Urinary bladder (tissue), 4 donors: Measurements from ENCODE around the gene ERCC5. TPM values are rescaled to one million over a fixed set of nuclear protein-coding genes. Genes with fewer than 3 reads are reported as not detected.

Experiments
- DNase-seq: peaks from one replicate; pipeline ENCODE4 v3.0.0-alpha.2; 2015; ENCODE audit errors: extremely low spot score
- H3K27ac ChIP-seq: one replicate; pipeline ENCODE4 v1.5.1; 2013; ENCODE audit warnings: low read depth, mild to moderate bottlenecking, moderate library complexity
- H3K36me3 ChIP-seq: one replicate; pipeline ENCODE4 v1.6.1; 2013; ENCODE audit warnings: mild to moderate bottlenecking, moderate library complexity; ENCODE audit not compliant: insufficient read depth
- H3K4me1 ChIP-seq: one replicate; pipeline ENCODE4 v1.6.1; 2013; ENCODE audit warnings: mild to moderate bottlenecking, moderate library complexity; ENCODE audit not compliant: insufficient read depth
- H3K4me3 ChIP-seq: one replicate; pipeline ENCODE4 v1.5.1; 2013; ENCODE audit warnings: low read depth, low read length
- WGBS: extraction: QIAGEN DNeasy Blood & Tissue Kit; methylation state at CpG from one replicate; pipeline ENCODE4 v1.1.7; 2013; 5-methylcytosine and 5-hydroxymethylcytosine counted together
- polyA plus RNA-seq: library from polyadenylated mRNA; stranded (reverse); fragments of 200-250 nt; gene quantifications from one replicate; pipeline ENCODE4 v1.2.3, GENCODE V29; 2013
- total RNA-seq: library from RNA; depleted of rRNA; stranded (reverse); fragments of >200 nt; gene quantifications from one replicate; pipeline ENCODE4 v1.2.3, GENCODE V29; 2014
- donor health status: healthy with polysubstance abuse.
- donor health status: healthy.

Gene ERCC5
- total and polyA plus RNA-seq, 2 donors = 35.9 to 70.8 TPM

- Histone ChIP-seq H3K4me3 (no peak overlapping the region), H3K4me1 (no peaks in the 10 kb centered on the region), H3K27ac (no peak overlapping the region), H3K36me3 (peaks cover 4% of the 10 kb centered on the region)
- DNase-seq = no peak
Measured at GRCh38 chr13:102817907-102818306, 27.9 kb upstream of the ERCC5 start.

GRCh38 chr13:102825400-102825799 is 20.4 kb upstream of the ERCC5 start:
- no peaks in the 10 kb centered on the region for H3K4me1 ChIP-seq
- no peak overlapping the region for H3K4me3 ChIP-seq
- H3K27ac ChIP-seq = no peak overlapping the region
- peaks cover 5% of the 10 kb centered on the region for H3K36me3 ChIP-seq
- DNase-seq = no peak
- WGBS = 94% methylated on average over 4 of the region's 4 CpGs

- H3K4me3 ChIP-seq = no peak overlapping the region
- DNase-seq = no peak
- H3K4me1 ChIP-seq = no peaks in the 10 kb centered on the region
- no peak overlapping the region for H3K27ac ChIP-seq
- WGBS = 84% methylated on average over 8 of the region's 8 CpGs
- peaks cover 5% of the 10 kb centered on the region for H3K36me3 ChIP-seq
Measured at GRCh38 chr13:102825921-102826706, 19.7 kb upstream of the ERCC5 start.

DNA sequence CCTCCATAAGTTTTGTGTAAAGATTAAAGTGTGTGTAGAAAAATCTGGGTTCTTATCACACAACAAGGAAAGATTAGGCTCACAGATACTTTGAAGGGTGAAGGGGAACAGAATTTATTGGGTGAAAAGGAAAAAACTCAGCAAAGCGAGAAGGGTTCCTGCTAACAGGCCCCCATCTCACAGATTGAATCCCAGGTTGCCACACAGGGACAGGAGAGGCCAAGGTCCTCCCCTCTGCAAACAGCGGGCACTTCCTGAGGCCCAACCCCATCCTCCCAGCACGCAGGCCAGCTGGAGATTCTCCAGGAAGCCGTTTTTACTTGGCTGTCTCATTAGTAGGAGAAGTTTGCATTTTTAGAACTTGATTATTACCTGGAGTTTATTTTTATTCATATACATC is 15.2 kb upstream of the ERCC5 start:
- Histone ChIP-seq H3K4me1 (no peaks in the 10 kb centered on the region), H3K4me3 (no peak overlapping the region), H3K27ac (no peak overlapping the region), H3K36me3 (no peaks in the 10 kb centered on the region)
- 49% methylated on average over 4 of the region's 4 CpGs for WGBS
- no peak for DNase-seq

- WGBS = 82% methylated on average over 4 of the region's 4 CpGs
- H3K36me3 ChIP-seq = peaks cover 2% of the 10 kb centered on the region
- no peak for DNase-seq
Measured at GRCh38 chr13:102836471-102836870, 9.4 kb upstream of the ERCC5 start.

DNA sequence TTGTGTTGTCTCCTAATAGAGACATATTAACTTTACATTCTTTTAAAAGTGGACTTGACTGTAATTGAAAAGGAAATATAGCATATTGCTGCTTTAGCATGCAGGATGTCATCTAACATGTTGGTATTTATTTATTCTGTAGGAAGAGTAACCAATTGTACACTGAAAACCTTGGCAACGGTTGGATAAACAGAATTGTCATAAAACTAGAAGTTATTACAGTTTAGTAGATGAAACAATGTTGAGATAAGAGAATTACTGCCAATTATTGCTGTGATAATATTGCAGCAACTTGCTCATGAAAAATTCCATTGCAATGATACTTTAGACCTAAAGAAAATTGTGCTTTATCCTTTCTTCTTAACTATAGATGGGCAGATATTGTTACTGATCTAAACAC is 7.6 kb upstream of the ERCC5 start:
- no peak for DNase-seq
- 61% methylated on average over 1 of the region's 1 CpG for WGBS
- H3K4me3 ChIP-seq = no peak overlapping the region
- H3K27ac ChIP-seq = no peak overlapping the region
- peaks cover 2% of the 10 kb centered on the region for H3K36me3 ChIP-seq
- H3K4me1 ChIP-seq = no peaks in the 10 kb centered on the region

More at GRCh38 chr13:102836471-102836870, 9.4 kb upstream of the ERCC5 start:
- no peak overlapping the region for H3K4me3 ChIP-seq
- H3K4me1 ChIP-seq = no peaks in the 10 kb centered on the region
- H3K27ac ChIP-seq = no peak overlapping the region

- DNase-seq = no peak
- Histone ChIP-seq H3K36me3 (peaks cover 2% of the 10 kb centered on the region), H3K4me3 (no peak overlapping the region), H3K4me1 (no peaks in the 10 kb centered on the region), H3K27ac (no peak overlapping the region)
- 47% methylated on average over 4 of the region's 4 CpGs for WGBS
Measured at GRCh38 chr13:102838982-102839381, 6.8 kb upstream of the ERCC5 start.

DNA sequence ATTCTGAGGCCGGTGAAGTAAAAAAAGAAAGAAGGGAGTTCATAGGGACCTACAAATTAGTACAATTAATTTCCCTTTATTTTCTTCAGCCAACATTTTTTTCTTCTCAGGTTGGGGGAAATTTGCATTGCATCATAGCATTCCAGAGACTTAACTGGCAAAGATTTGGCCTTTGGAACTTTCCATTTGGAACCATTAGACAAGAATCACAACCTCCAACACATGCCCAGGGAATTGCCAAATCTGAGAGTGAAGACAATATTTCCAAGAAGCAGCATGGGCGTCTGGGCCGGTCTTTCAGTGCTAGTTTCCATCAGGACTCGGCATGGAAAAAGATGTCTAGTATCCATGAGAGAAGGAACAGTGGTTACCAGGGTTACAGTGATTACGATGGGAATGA is 6.4 kb upstream of the ERCC5 start:
- no peak overlapping the region for H3K4me3 ChIP-seq
- 91% methylated on average over 5 of the region's 5 CpGs for WGBS
- H3K36me3 ChIP-seq = peaks cover 2% of the 10 kb centered on the region
- no peak overlapping the region for H3K27ac ChIP-seq
- H3K4me1 ChIP-seq = no peaks in the 10 kb centered on the region
- DNase-seq = no peak

DNA sequence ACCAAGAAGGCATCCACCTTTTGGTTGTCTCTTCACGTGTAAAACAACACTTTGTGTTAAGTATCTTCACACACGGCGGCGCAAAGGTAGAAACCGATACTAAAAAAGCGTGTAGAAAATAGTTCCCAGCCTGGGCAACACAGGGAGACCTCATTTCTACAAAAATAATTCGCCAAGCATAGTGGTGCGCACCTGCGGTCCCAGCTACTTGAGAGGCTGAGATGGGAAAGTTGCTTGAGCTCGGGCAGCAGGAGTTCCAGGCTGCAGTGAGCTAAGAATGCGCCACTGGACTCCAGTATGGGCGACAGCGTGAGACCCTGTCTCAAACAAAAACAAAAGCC is 573 bp upstream of the ERCC5 start:
- Histone ChIP-seq H3K36me3 (no peaks in the 10 kb centered on the region), H3K27ac (peak overlapping the region; percentile 89), H3K4me3 (peak overlapping the region; percentile 81), H3K4me1 (peaks cover 1% of the 10 kb centered on the region)
- under 1% methylated on average over 13 of the region's 13 CpGs for WGBS
- no peak for DNase-seq

DNA sequence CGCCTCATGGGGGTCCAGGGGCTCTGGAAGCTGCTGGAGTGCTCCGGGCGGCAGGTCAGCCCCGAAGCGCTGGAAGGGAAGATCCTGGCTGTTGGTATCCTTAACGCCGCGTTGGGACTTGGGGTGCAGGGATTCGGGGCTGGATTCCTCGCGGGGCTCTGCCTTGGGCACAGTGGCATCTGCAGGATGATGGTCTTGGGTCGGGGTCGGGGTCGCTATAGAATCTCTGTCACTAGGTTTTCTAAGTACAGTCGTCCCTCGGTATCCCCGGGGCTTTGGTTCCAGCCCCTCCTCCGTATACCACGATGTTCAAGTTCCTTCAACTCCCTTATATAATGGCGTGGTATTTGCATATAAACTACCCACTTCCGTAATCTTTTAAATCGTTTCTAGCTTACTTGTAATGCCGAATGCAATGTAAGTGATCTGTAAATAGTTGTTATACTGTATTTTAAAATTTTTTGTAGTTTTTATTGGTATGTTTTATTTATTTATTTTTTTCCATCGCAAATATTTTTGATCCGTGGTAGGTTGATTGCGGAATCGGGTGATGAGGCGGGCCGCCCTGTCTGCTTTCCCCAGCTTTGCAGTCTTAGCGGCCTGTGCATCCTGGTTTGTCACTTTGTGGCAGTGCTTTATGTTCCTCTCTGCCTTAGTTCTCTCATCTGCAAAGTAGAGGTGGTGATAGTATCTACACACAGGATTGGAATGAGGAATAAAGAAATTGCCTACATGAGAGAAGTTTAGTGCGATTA is 606 bp downstream of the ERCC5 start:
- WGBS = under 1% methylated on average over 31 of the region's 31 CpGs
- H3K4me1 ChIP-seq = peaks cover 1% of the 10 kb centered on the region
- H3K36me3 ChIP-seq = no peaks in the 10 kb centered on the region
- peak; percentile 26 for DNase-seq
- peak overlapping the region; percentile 81 for H3K4me3 ChIP-seq
- H3K27ac ChIP-seq = peak overlapping the region; percentile 92

DNA sequence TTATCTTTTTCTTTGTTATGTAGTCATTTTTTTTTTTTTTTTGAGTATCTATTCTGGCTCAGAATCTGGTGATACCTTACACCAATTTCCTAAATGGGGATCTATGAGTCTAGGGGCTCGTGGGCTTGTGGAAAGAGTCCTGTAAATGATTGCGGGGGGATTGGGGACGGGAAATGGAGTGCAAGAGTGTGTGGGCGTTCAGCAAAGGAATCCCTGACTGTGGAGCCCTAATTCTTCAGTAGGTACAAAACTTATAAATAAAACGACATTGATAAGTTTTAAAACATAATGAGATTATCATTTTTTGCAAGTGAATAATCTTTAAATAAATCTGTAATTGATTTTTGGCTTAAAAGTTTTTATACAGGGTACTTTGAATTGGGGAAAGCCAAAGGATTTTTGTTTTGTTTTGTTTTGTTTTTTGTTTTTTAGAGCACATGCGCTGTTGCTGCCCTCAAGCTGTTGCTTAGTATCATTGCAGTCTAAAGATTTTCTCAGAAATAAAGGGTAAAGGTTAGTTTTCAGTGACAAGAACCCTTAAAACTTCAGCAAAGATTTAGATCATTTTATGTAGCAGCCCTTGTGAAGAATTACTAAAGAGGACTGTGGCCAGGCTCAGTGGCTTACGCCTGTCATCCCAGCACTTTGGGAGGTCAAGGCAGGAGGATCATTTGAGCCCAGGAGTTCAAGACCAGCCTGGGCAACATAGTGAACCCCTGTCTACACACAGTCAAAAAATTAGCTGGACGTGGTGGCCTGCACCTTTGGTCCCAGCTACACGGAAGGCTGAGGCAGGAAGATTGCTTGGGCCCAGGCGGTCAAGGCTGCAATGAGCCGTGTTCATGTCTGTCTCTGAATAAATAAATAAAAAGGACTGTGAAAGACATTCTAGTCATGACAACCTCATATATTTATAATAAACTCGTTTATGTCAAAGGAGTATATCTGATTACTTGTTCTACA is 1.7 kb downstream of the ERCC5 start:
- WGBS = 20% methylated on average over 12 of the region's 12 CpGs
- DNase-seq = no peak
- Histone ChIP-seq H3K36me3 (no peaks in the 10 kb centered on the region), H3K4me1 (peaks cover 1% of the 10 kb centered on the region), H3K4me3 (peak overlapping the region; percentile 19), H3K27ac (no peak overlapping the region)

DNA sequence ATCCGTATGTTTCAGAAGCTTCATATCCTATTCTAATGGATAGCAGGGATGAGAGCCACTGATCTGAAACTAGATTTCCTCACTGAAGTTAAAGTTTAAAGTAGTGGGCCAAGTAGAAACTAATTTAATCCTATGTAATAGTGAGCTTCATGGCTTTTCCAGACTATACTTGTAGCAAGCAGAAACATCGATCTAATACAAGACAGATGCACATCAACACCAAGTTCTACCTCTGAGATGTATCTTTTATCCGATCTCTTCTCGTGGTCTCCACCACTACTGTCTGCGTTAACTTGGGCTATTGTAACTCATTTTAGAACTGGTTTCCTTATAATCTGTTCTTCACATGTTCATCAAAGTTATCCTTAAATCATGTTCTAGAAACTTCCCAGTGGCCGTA is 3.1 kb downstream of the ERCC5 start:
- Histone ChIP-seq H3K4me1 (peaks cover 1% of the 10 kb centered on the region), H3K36me3 (no peaks in the 10 kb centered on the region), H3K27ac (no peak overlapping the region), H3K4me3 (no peak overlapping the region)
- DNase-seq = no peak
- WGBS = 88% methylated on average over 6 of the region's 6 CpGs

- Histone ChIP-seq H3K4me3 (no peak overlapping the region), H3K4me1 (peaks cover 1% of the 10 kb centered on the region), H3K27ac (no peak overlapping the region), H3K36me3 (peaks cover 4% of the 10 kb centered on the region)
- 88% methylated on average over 3 of the region's 3 CpGs for WGBS
- no peak for DNase-seq
Measured at GRCh38 chr13:102852556-102852955, 6.7 kb downstream of the ERCC5 start.
